ENCODE results near the gene POLR1B.
"Not testable (repeated sequence)": the region's sequence is repeated elsewhere in the genome, so short reads cannot be mapped to it uniquely, and the experiment has no call there.

Gene POLR1B

DNA sequence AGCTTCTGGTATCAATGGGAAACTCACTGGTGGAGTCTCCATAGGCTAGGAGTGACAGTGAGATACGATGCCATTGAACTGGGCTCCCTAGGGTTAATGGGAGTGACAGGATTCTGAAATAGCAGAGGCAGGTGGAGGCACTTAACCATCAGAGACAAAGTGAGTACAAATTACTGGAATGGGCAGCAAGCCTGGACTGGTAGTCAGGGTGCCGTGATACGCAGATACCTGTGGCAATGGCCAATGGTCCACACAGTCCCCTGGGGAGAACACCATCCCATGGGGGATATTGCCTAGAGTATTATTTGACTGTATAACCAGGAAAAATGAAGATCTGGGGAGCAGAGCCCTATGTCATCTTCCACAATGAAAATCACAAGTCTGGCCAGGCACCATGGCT lies 59.5 kb downstream of the POLR1B start:
- no peak for DNase-seq (ENCODE audit: low read depth in 2 of 2)

DNA sequence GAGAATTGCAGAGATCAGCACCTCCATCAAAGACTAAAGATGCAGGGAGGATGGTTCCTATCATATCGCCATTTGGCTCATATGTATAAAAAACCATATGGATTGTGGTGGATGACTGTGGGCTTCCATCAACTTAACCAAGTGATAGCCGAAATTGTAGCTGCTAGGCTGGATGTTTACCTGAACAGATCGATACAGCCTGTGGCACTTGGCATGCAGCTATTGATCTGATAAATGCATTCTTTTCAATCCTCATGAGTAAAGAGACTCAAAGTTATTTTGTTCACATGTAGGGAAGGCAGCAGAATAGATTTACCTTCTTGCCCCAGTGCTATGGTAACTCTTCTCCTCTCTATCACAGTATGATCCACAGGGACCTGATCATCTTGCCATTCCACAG lies 60.7 kb downstream of the POLR1B start:
- DNase-seq (ENCODE audit: low read depth in 2 of 2) = no peak

DNA sequence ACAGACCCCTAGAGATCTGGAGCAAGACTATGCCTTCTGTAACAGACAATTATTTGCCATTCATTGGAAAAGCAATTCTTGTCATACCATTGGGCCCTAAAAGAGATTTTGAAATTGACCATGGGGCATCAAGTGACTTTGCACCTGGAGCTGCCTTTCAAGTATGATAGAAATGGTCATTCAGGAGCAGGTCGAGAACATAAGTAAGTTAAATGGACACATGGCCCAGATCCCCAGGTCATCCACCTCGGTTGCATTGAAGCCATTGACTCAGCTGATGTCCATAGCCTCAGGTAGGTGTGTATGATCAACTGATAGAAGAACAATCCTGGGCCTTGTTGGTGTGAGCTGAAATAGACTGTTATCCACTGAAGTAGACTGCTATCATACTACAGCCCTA lies 61.5 kb downstream of the POLR1B start:
- no peak for DNase-seq (ENCODE audit: low read depth in 2 of 2)

GRCh38 chr2:112604952-112605351 lies 62.7 kb downstream of the POLR1B start:
- DNase-seq (ENCODE audit: low read depth in 2 of 2) = no peak

GRCh38 chr2:112605926-112606325 lies 63.7 kb downstream of the POLR1B start:
- DNase-seq (ENCODE audit: low read depth in 2 of 2) = no peak

DNA sequence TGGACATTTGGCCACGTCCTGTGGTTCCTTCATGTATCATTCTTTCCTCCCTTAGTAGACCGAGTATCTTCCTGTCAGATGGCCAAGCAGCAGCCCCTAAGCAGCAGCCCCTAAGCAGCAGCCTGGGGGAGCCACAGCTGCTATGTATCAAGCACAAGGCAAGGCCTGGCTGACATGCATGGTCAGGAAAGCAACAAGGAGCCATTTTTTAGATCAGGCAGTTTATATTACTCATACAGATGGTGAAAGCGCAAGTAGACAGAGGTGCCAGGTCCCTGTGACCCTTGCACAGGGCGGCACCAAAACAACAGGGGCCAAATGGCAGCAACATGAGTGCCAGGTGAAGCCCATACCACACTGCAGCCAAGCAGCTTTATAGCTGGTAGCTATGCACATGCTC lies 64.3 kb downstream of the POLR1B start:
- no peak for DNase-seq (ENCODE audit: low read depth in 2 of 2)

- DNase-seq (ENCODE audit: low read depth in 2 of 2) = no peak
Measured at GRCh38 chr2:112607680-112608438, 65.6 kb downstream of the POLR1B start.

DNA sequence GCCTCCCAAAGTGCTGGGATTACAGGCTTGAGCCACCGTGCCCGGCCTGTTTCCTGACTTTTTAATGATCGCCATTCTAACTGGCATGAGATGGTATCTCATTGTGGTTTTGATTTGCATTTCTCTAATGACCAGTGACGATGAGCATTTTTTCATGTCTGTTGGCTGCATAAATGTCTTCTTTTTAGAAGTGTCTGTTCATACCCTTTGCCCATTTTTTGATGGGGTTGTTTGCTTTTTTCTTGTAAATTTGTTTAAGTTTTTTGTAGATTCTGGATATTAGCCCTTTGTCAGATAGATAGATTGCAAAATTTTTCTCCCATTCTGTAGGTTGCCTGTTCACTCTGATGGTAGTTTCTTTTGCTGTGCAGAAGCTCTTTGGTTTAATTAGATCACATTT lies 67.1 kb downstream of the POLR1B start:
- DNase-seq (ENCODE audit: low read depth in 2 of 2) = not testable (repeated sequence)

DNA sequence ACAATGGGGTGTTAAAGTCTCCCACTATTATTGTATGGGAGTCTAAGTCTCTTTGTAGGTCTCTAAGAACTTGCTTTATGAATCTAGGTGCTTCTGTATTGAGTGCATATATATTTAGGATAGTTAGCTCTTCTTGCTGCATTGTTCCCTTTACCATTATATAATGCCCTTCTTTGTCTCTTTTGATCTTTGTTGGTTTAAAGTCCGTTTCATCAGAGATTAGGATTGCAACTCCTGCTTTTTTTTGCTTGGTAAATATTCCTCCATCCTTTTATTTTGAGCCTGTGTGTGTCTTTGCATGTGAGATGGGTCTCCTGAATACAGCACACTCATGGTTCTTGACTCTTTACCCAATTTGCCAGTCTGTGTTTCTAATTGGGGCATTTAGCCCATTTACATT lies 70.0 kb downstream of the POLR1B start:
- DNase-seq (ENCODE audit: low read depth in 2 of 2) = not testable (repeated sequence)

DNA sequence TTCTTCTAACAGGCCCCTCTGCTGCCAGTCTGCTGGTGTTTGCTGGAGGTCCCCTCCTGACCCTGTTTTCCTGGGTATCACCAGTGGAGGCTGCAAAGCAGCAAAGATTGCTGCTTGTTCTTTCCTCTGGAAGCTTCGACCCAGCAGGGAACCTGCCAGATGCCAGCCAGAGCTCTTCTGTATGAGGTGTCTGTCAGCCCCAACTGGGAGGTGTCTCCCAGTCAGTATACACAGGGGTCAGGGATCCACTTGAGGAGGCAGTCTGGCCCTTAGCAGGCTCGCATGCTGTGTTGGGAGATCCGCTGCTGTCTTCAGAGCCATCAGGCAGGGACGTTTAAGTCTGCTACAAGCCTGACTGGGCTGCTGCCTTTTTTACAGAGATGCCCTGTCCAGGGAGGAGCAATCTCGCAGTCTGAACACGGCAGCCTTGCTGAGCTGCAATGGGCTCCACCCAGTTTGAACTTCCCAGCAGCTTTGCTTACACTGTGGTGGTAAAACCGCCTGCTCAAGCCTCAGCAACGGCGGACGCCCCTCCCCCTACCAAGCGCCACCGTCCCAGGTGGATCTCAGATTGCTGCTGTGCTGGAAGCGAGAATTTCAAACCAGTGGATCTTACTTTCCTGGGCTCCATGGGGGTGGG lies 72.1 kb downstream of the POLR1B start:
- no peak for DNase-seq (ENCODE audit: low read depth in 2 of 2)

- DNase-seq (ENCODE audit: low read depth in 2 of 2) = no peak
Measured at GRCh38 chr2:112615051-112615450, 72.8 kb downstream of the POLR1B start.

- not testable (repeated sequence) for DNase-seq (ENCODE audit: low read depth in 2 of 2)
Measured at GRCh38 chr2:112615798-112616197, 73.5 kb downstream of the POLR1B start.

GRCh38 chr2:112618383-112618782 lies 76.1 kb downstream of the POLR1B start:
- no peak for DNase-seq (ENCODE audit: low read depth in 2 of 2)

DNA sequence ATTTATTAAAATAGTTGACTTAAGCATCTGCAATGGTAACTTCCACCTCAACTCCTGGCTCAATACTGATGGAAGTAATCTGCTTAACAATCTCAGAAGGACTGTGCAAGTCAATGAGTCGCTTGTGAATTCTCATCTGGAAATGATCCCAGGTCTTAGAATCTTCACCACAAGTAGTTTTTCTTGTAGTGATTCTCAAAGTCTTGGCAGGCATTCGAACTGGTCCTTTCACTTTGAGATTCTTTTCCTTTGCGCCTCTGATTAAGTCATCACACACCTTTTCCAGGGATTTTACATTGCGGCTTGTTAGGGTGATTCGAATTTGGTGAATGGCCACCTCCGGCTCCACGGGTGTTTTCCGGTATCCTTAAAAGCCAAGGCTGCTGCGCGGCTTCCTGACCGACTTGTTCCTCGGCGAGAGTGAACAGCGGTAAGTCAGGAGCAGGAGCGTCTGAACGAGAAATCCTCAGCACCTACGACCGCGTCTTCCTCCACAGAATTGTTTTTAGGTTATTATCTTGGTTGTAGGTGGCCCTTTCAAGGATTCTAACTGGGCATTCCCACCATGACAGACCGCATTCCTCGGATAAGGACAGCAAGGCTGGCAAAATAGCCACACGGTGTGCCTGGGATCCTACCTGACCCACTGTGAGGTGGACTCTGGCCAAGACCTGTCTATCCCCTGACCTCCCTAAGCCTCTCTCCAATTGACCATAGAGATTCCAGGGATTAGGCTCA lies 79.7 kb downstream of the POLR1B start:
- DNase-seq (ENCODE audit: low read depth in 2 of 2) = no peak

GRCh38 chr2:112622528-112622849 lies 80.2 kb downstream of the POLR1B start:
- no peak for DNase-seq (ENCODE audit: low read depth in 2 of 2)

GRCh38 chr2:112623913-112624777 lies 81.9 kb downstream of the POLR1B start:
- DNase-seq (ENCODE audit: low read depth in 2 of 2) = peak; percentile 46 to 67

GRCh38 chr2:112625474-112626114 lies 83.3 kb downstream of the POLR1B start:
- no peak for DNase-seq (ENCODE audit: low read depth in 2 of 2)

- peak; percentile 31 to 43 for DNase-seq (ENCODE audit: low read depth in 2 of 2)
Measured at GRCh38 chr2:112626604-112627059, 84.4 kb downstream of the POLR1B start.

Data from stimulated activated CD4-positive, alpha-beta T cell treated with anti-CD3 and anti-CD28 coated beads, Interleukin-12 subunit alpha, Interleukin-12 subunit beta, amount 100 ng/mL, for 24 hours (primary cell).